Memory B cell (primary cell): ENCODE results near the gene TMEM25.

ENCODE experiments used
- ATAC-seq: fragments of 150-1000 bp; cut with Tn5 transposase; 2 replicates; pipeline ENCODE4 v1.10.0; 2021; ENCODE audit warnings: low read depth, mild to moderate bottlenecking, moderate library complexity
- DNase-seq, 2 donors: peaks; one replicate each; pipeline ENCODE4 v3.0.0; 2022; ENCODE audit warnings: low spot score in 2 of 2
- H3K27ac Mint-ChIP-seq: one replicate; pipeline ENCODE4 v1.8.0; 2022; ENCODE audit warnings: mild to moderate bottlenecking, moderate library complexity, mixed read lengths
- H3K27me3 Mint-ChIP-seq: one replicate; pipeline ENCODE4 v1.8.0; 2022; ENCODE audit warnings: mixed read lengths
- H3K36me3 Mint-ChIP-seq: one replicate; pipeline ENCODE4 v1.8.0; 2022; ENCODE audit warnings: mild to moderate bottlenecking, mixed read lengths
- H3K4me1 Mint-ChIP-seq: one replicate; pipeline ENCODE4 v1.8.0; 2022; ENCODE audit warnings: mixed read lengths
- H3K4me3 Mint-ChIP-seq: one replicate; pipeline ENCODE4 v1.8.0; 2022; ENCODE audit warnings: mild to moderate bottlenecking, moderate library complexity, mixed read lengths
- H3K9me3 Mint-ChIP-seq: one replicate; pipeline ENCODE4 v1.8.0; 2022; ENCODE audit warnings: mixed read lengths

The TMEM25 gene

GRCh38 chr11:118581057-118581456 is 50.1 kb downstream of the TMEM25 start:
- no peak for DNase-seq
- Mint-ChIP-seq H3K27me3 (no peaks in the 10 kb centered on the region), H3K36me3 (peaks cover 26% of the 10 kb centered on the region), H3K4me1 (peaks cover 9% of the 10 kb centered on the region), H3K9me3 (no peaks in the 10 kb centered on the region), H3K27ac (no peak overlapping the region), H3K4me3 (no peak overlapping the region)
- no peak for ATAC-seq
